GM19099 (cell line): ENCODE data around the gene MMP25.

Source experiments
- POLR2A ChIP-seq: IDR thresholded peaks from 3 replicates; pipeline ENCODE4 v1.6.1; 2011; ENCODE audit warnings: low read depth; ENCODE audit not compliant: insufficient read length; ENCODE audit errors: extremely low read depth

Gene MMP25

DNA sequence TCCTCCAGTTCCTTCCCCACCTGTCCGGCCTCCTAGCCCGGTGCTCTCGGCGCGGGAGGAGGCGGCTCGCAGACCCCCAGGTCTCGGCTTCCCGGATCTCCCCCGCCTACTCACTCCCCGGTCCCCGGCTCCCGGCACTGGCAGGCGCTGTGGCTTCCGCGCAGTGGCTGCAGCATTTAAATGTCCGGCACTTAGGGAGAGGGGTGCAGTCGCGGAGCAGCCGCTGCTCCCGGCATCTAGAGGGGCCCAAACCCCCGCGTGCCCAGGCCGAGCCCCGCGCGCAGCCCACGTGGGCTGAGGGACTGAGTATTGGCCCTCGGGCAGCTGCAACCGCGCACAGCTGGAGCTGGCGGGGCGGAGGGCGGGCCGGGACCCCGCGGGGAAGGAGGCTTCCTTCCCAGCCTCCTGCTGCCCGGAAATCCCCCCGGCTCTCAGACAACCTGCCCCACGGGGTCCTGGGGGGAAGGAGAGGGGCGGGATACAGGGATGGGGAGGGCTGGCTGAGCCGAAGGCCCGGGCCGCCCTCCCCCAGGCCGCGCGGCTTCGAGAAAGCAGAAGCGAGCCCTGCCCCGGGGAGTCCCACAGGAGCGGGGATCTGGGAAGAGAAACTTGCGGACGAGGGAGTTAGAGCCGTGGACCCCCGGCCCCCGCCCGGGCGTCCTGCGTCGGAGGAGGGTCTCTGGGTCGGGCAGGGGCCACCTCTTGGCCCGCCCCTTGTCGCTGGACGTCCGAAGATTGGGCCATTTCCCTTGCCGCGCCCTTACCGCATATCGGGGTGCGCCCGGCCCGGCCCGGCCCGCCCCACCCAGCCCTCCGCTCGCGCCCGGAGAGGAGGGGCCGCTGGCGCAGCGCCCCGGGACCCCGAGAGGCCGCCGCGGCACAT is at the start of gene MMP25:
Gene MMP25 (plus strand): TSS at position 804 of the 883 bp plus-strand sequence. CDS start 357 bp downstream, outside the sequence.
- TF ChIP-seq POLR2A: no peak

DNA sequence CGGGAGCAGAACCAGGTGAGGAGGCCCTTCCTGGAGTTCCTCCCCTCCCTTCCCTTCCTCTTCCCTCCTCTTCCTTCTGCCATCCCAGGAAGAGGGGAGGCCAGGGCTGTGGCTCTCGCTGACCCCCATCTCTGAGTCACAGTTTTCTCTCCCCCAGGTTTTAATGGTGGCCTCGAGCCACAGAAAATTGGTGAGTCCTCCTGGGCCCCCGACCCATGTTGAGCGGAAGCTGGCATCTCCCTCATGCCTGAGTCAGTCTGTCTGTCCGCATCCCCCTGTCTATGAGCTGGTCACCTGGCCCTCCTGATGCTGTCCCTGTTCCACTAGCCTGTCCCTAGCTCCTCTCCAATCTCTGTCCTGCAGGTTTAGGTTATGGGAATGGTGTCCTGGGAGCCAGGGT is 46.4 kb upstream of the MMP25 start:
- TF ChIP-seq POLR2A: no peak

- TF ChIP-seq POLR2A: no peak
Observed at GRCh38 chr16:3000540-3000939, 45.8 kb upstream of the MMP25 start.

- no peak for TF ChIP-seq POLR2A
Observed at GRCh38 chr16:3001316-3001715, 45.0 kb upstream of the MMP25 start.

DNA sequence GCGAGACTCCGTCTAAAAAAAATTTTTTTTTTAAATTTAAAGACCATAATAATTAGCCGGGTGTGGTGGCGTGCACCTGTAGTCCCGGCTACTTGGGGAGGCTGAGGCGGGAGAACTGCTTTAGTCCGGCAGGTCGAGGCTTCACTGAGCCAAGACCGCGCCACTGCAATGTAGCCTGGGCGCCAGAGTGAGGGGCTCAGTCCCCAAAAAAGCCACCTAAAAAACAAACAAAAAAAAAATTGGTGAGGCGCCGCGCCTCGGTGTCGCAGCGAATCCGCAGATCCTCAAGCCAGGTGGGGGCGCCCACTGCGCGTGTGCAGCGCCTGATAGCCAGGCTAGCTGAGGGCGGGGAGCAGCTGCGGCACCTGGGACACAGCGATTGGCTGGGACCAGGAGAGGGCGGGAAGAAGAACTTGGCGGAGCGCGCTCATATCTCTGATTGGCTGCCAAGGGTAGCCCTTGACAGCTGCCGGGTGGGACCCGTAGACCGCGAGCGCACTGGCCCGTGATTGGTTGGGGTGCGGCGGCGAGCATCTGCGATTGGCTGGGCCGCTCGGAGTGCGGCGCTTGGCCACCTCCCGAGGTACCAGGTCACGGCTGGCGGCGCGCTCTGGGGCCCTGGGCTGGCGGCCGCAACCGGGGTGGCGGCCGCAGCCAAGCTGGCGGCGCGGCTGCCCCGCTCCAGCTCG is 42.6 kb upstream of the MMP25 start:
- TF ChIP-seq POLR2A: no peak

- TF ChIP-seq POLR2A: no peak
Observed at GRCh38 chr16:3004319-3004718, 42.0 kb upstream of the MMP25 start.

DNA sequence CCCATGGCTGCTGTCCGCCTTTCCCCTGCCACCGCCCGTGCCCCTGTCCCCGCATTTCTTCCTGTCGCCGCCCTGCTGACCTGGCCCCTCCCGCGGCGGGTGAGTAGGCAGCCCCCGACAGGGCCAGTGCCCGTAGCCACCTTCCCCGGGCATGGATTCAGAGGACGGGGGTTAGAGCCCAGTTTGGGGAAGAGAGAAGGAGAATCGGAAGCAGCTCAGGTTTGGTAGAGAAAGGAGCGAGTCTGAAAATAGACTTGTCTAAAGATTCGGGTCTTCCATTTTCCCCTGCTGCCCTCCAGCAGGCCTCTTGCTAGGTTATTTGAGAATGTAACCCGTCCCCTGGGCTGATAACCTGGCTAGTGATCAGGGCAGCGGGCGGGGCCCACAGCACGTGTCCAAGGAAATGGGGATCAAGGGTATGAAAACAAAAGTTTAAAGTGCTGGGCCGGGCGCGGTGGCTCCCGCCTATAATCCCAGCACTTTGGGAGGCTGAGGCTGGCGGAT is 41.5 kb upstream of the MMP25 start:
- no peak for TF ChIP-seq POLR2A

- TF ChIP-seq POLR2A: no peak
Observed at GRCh38 chr16:3007059-3007956, 39.1 kb upstream of the MMP25 start.

DNA sequence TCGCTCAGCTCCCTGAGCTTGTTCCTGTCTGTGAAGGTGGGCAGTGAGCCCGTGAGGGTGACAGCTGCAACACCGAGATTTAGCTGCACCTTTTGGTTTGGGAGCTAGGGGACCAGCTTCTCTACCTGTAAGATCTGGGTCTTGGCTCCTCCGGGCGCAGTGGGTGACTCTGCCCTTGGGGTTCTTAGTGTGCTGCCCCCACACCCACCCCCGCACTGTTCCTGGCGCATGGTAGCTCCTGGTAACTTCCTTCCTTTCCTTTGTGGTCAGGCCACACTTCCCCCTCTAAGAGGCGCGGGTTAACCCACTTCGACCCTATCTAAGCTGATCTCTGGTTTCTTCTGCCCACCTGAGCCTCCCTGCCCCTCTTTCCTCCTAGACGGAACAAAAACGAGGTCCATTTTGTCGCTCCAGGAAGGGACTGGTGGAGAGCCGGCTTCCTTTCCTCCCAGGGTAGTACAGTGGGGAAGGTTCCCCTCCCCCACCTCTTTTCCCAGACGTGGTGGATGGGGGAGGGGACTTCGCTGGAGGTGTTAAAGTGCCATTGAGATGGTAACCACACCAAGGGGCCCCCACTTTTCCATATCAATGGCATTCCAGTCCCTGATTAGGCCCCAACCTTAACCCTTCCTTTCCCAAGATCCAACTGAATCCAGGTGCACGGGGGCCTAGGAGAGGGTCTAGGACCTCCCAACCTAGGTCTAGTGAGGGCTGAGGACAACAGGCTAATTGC is 38.2 kb upstream of the MMP25 start:
- no peak for TF ChIP-seq POLR2A

- TF ChIP-seq POLR2A: no peak
Observed at GRCh38 chr16:3008690-3009037, 37.7 kb upstream of the MMP25 start.

DNA sequence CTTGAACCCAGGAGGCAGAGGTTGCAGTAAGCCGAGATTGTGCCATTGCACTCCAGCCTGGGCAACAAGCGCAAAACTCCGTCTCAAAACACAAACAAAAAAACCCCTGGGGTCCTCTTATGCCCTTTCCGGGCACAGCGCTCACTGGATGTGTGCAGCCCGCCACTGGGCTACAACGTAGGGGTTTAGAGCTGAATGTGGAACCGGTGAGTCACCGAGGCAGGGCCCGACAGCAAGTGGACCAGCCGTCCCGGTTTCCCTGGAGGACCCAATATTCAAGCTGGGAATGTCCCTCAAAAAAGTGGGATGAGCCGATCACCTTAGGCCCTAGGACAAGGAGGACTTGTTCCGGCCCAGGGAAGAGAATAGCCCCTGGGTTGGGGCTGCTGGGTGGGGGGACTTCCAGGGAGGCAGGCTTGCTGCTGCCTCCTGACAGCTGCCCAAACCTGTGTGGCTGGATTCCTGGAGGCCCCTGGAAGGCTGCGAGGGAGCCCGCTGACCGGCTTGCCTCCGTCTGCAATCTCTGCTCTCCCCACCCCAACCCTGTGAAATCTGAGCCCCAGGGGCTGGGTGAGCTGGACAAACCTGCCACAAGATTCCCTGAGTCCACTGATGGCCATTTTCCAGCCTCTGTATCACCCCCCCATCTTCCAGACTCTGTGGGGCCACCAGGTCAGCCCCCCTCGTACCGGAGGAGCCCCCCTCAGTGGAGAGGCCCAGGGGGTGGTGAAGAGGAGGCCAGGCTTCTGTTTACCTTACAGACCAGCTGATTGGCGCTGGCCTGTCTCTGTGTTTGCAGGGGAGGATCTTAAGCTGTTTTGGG is 36.6 kb upstream of the MMP25 start:
- no peak for TF ChIP-seq POLR2A

GRCh38 chr16:3010510-3010909 is 35.9 kb upstream of the MMP25 start:
- no peak for TF ChIP-seq POLR2A

GRCh38 chr16:3012246-3012645 is 34.1 kb upstream of the MMP25 start:
- no peak for TF ChIP-seq POLR2A

GRCh38 chr16:3012828-3013420 is 33.4 kb upstream of the MMP25 start, which contains the start of gene CLDN9:
CLDN9 (plus strand) TSS chr16:3012923; CDS start chr16:3013363, 440 bp downstream.
- no peak for TF ChIP-seq POLR2A

- no peak for TF ChIP-seq POLR2A
Observed at GRCh38 chr16:3013491-3013951, 32.8 kb upstream of the MMP25 start.
